ENCODE results near the gene WDR41.

DNA sequence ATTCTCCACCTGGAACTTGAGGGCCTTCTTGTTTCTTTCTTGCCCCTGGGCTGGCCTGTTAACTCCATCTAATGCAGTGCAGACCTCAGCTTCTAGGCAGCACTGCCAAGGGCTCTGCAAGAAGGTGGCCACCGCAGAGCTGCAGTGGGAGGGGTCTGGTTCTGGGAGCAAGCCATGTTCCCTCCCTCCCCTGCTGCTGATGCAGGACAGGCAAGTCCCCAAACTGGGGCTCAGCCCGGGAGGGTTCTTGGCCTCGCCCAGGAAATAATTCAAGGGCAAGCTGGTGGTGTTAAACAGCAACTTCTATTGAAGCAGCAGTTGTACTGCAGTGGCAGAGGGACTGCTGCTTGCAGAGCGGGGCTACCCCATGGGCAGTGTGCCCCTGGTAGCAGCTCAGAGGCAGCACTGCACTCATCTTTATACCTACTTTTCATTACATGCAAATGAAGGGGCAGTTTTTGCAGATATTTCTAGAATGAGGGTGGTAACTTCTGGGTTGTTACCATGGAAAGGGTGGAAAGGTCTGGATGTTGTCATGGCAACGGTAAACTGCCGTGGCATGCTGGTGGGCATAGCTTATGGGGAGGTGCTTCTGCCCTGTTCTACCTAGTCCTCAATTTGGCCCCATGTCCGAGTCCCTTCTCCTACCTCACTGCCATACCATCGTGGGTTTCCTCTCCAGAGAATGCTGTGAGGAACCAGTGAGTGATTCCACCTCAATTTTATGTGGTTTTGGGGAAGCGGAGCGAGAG is 82.1 kb downstream of the WDR41 start:
- TF ChIP-seq POLR2AphosphoS5 (IDR thresholded peaks at IDR 0.05; ENCODE audit: low read depth, low read length) (no peak), YY1 (IDR thresholded peaks at IDR 0.05; ENCODE audit: extremely low read depth, insufficient replicate concordance, low read depth, low read length) (no peak), SRF (IDR thresholded peaks at IDR 0.05; ENCODE audit: low read depth) (no peak), JUND (IDR thresholded peaks at IDR 0.05) (no peak), CEBPB (IDR thresholded peaks at IDR 0.05; ENCODE audit: low read depth) (no peak), POLR2A (IDR thresholded peaks at IDR 0.05; ENCODE audit: borderline replicate concordance, extremely low read depth, insufficient read depth, insufficient read length) (no peak), ZBTB33 (IDR thresholded peaks at IDR 0.05; ENCODE audit: extremely low read depth, insufficient replicate concordance, low read length) (no peak), EZH2phosphoT487 (IDR thresholded peaks at IDR 0.05; ENCODE audit: borderline replicate concordance) (no peak)
- TF ChIP-seq, protein P1, sequence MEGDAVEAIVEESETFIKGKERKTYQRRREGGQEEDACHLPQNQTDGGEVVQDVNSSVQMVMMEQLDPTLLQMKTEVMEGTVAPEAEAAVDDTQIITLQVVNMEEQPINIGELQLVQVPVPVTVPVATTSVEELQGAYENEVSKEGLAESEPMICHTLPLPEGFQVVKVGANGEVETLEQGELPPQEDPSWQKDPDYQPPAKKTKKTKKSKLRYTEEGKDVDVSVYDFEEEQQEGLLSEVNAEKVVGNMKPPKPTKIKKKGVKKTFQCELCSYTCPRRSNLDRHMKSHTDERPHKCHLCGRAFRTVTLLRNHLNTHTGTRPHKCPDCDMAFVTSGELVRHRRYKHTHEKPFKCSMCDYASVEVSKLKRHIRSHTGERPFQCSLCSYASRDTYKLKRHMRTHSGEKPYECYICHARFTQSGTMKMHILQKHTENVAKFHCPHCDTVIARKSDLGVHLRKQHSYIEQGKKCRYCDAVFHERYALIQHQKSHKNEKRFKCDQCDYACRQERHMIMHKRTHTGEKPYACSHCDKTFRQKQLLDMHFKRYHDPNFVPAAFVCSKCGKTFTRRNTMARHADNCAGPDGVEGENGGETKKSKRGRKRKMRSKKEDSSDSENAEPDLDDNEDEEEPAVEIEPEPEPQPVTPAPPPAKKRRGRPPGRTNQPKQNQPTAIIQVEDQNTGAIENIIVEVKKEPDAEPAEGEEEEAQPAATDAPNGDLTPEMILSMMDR (IDR thresholded peaks at IDR 0.05 in 2 of 3, conservative IDR thresholded peaks at IDR 0.05 in 1 of 3; ENCODE audit: borderline replicate concordance in 1 of 3, insufficient read depth in 1 of 3, low read depth in 2 of 3, low read length in 2 of 3): no peak
- TF ChIP-seq, protein P2, sequence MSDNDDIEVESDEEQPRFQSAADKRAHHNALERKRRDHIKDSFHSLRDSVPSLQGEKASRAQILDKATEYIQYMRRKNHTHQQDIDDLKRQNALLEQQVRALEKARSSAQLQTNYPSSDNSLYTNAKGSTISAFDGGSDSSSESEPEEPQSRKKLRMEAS (IDR thresholded peaks at IDR 0.05): no peak
- TF ChIP-seq, protein P3, sequence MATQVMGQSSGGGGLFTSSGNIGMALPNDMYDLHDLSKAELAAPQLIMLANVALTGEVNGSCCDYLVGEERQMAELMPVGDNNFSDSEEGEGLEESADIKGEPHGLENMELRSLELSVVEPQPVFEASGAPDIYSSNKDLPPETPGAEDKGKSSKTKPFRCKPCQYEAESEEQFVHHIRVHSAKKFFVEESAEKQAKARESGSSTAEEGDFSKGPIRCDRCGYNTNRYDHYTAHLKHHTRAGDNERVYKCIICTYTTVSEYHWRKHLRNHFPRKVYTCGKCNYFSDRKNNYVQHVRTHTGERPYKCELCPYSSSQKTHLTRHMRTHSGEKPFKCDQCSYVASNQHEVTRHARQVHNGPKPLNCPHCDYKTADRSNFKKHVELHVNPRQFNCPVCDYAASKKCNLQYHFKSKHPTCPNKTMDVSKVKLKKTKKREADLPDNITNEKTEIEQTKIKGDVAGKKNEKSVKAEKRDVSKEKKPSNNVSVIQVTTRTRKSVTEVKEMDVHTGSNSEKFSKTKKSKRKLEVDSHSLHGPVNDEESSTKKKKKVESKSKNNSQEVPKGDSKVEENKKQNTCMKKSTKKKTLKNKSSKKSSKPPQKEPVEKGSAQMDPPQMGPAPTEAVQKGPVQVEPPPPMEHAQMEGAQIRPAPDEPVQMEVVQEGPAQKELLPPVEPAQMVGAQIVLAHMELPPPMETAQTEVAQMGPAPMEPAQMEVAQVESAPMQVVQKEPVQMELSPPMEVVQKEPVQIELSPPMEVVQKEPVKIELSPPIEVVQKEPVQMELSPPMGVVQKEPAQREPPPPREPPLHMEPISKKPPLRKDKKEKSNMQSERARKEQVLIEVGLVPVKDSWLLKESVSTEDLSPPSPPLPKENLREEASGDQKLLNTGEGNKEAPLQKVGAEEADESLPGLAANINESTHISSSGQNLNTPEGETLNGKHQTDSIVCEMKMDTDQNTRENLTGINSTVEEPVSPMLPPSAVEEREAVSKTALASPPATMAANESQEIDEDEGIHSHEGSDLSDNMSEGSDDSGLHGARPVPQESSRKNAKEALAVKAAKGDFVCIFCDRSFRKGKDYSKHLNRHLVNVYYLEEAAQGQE (IDR thresholded peaks at IDR 0.05; ENCODE audit: low read depth): no peak

All from HCT116 (cell line).